Osteocyte (in vitro differentiated cells): ENCODE measurements around the gene MRAS. TPM values are rescaled to one million over a fixed set of nuclear protein-coding genes. Genes with fewer than 3 reads are reported as not detected.
A peak's percentile ranks its signal among the peaks of the same experiment; 100 is the strongest.

Source experiments
- DNase-seq: peaks from one replicate; pipeline ENCODE4 v3.0.0; 2021; ENCODE audit warnings: mixed read lengths; ENCODE audit not compliant: unreplicated experiment; ENCODE audit errors: extremely low spot score
- H3K27ac Mint-ChIP-seq: one replicate; pipeline ENCODE4 v1.8.0; 2021; ENCODE audit warnings: mild to moderate bottlenecking, mixed read lengths; ENCODE audit not compliant: unreplicated experiment
- H3K27me3 Mint-ChIP-seq: one replicate; pipeline ENCODE4 v1.8.0; 2021; ENCODE audit warnings: mixed read lengths; ENCODE audit not compliant: unreplicated experiment
- H3K36me3 Mint-ChIP-seq: one replicate; pipeline ENCODE4 v1.8.0; 2021; ENCODE audit warnings: mixed read lengths; ENCODE audit not compliant: unreplicated experiment
- H3K4me1 Mint-ChIP-seq: one replicate; pipeline ENCODE4 v1.8.0; 2021; ENCODE audit warnings: mixed read lengths; ENCODE audit not compliant: unreplicated experiment
- H3K4me3 Mint-ChIP-seq: one replicate; pipeline ENCODE4 v1.8.0; 2021; ENCODE audit warnings: mild to moderate bottlenecking, moderate library complexity, mixed read lengths; ENCODE audit not compliant: unreplicated experiment
- H3K9me3 Mint-ChIP-seq: one replicate; pipeline ENCODE4 v1.8.0; 2021; ENCODE audit warnings: mixed read lengths; ENCODE audit not compliant: unreplicated experiment
- CTCF ChIP-seq: fragments of 200-600 bp; sonication (generic); IDR thresholded peaks from 2 replicates; pipeline ENCODE4 v1.5.0; 2021; ENCODE audit warnings: antibody characterized with exemption, mild to moderate bottlenecking, moderate library complexity
- total RNA-seq: library from RNA; stranded (reverse); gene quantifications from 2 replicates; pipeline ENCODE4 v1.2.1, GENCODE V29; 2021

MRAS gene
- total RNA-seq, 1 donor from 2014 or later = 25.5 TPM

- H3K27me3 Mint-ChIP-seq = no peaks in the 10 kb centered on the region
- H3K36me3 Mint-ChIP-seq = peaks cover 11% of the 10 kb centered on the region
- no peak overlapping the region for H3K4me3 Mint-ChIP-seq
- no peaks in the 10 kb centered on the region for H3K4me1 Mint-ChIP-seq
- no peak for DNase-seq
- no peak overlapping the region for H3K27ac Mint-ChIP-seq
- H3K9me3 Mint-ChIP-seq = no peaks in the 10 kb centered on the region
- TF ChIP-seq CTCF = peak; percentile 31
Observed at GRCh38 chr3:138397983-138398382, 49.6 kb downstream of the MRAS start.

- DNase-seq = no peak
- Mint-ChIP-seq H3K9me3 (no peaks in the 10 kb centered on the region), H3K27me3 (no peaks in the 10 kb centered on the region), H3K27ac (no peak overlapping the region), H3K36me3 (peaks cover 19% of the 10 kb centered on the region), H3K4me3 (no peak overlapping the region), H3K4me1 (no peaks in the 10 kb centered on the region)
- TF ChIP-seq CTCF = no peak
Observed at GRCh38 chr3:138398791-138399575, 50.6 kb downstream of the MRAS start.

GRCh38 chr3:138399766-138400165 lies 51.4 kb downstream of the MRAS start:
- DNase-seq = no peak
- Mint-ChIP-seq H3K27ac (peak overlapping the region; percentile 31), H3K27me3 (no peaks in the 10 kb centered on the region), H3K4me1 (no peaks in the 10 kb centered on the region), H3K9me3 (no peaks in the 10 kb centered on the region), H3K36me3 (peaks cover 25% of the 10 kb centered on the region), H3K4me3 (no peak overlapping the region)
- TF ChIP-seq CTCF = no peak

GRCh38 chr3:138400651-138401070 lies 52.3 kb downstream of the MRAS start:
- peaks cover 32% of the 10 kb centered on the region for H3K36me3 Mint-ChIP-seq
- no peak for TF ChIP-seq CTCF
- DNase-seq = no peak
- H3K27ac Mint-ChIP-seq = peak overlapping the region; percentile 52
- H3K4me3 Mint-ChIP-seq = no peak overlapping the region
- H3K4me1 Mint-ChIP-seq = no peaks in the 10 kb centered on the region
- no peaks in the 10 kb centered on the region for H3K9me3 Mint-ChIP-seq
- no peaks in the 10 kb centered on the region for H3K27me3 Mint-ChIP-seq

GRCh38 chr3:138401834-138402233 lies 53.5 kb downstream of the MRAS start:
- no peak for TF ChIP-seq CTCF
- Mint-ChIP-seq H3K4me3 (no peak overlapping the region), H3K36me3 (peaks cover 32% of the 10 kb centered on the region), H3K27ac (no peak overlapping the region), H3K4me1 (no peaks in the 10 kb centered on the region), H3K27me3 (no peaks in the 10 kb centered on the region), H3K9me3 (no peaks in the 10 kb centered on the region)
- DNase-seq = no peak
